ENCODE results near the gene RAP2B. TPM values are rescaled to one million over a fixed set of nuclear protein-coding genes. Genes with fewer than 3 reads are reported as not detected.

RAP2B gene
- total and polyA plus RNA-seq, 2 donors (not counting 1 experiment from before 2014, with no cell fraction given): 8.7 to 27.1 TPM

GRCh38 chr3:153216928-153217327, 54.9 kb downstream of the RAP2B start:
- Histone ChIP-seq H3K4me3 (replicated peaks in 1 of 4; ENCODE audit: control extremely low read depth in 1 of 4, insufficient read depth in 1 of 4, low read depth in 3 of 4, low read length in 4 of 4) (no peak overlapping the region), H3K4me1 (ENCODE audit: control insufficient read depth, extremely low read depth, insufficient read depth, low read length) (peaks cover 8% of the 10 kb centered on the region), H3K9ac (ENCODE audit: insufficient read depth, low read length) (no peak overlapping the region), H3K27ac (ENCODE audit: insufficient read depth, low read length) (no peak overlapping the region), H4K20me1 (ENCODE audit: control insufficient read depth, extremely low read depth, insufficient read depth, low read length) (no peaks in the 10 kb centered on the region), H3K9me3 (ENCODE audit: control insufficient read depth, insufficient read depth, low read depth, low read length) (no peaks in the 10 kb centered on the region), H2AFZ (ENCODE audit: low read length) (no peak overlapping the region), H3K36me3 (ENCODE audit: control insufficient read depth, insufficient read depth, low read length) (no peaks in the 10 kb centered on the region), H3K27me3 (ENCODE audit: control insufficient read depth, insufficient read depth, low read length) (no peaks in the 10 kb centered on the region), H3K4me2 (ENCODE audit: extremely low read depth, insufficient read depth, low read length) (no peak overlapping the region), H3K79me2 (ENCODE audit: control insufficient read depth, insufficient read depth, low read length) (no peaks in the 10 kb centered on the region)
- no peak for DNase-seq (ENCODE audit: low read depth in 2 of 2)
- no peak for TF ChIP-seq CTCF (conservative IDR thresholded peaks at IDR 0.05 in 1 of 2, IDR thresholded peaks at IDR 0.05 in 1 of 2; ENCODE audit: low read depth in 1 of 2, low read length in 2 of 2)
- no peak for TF ChIP-seq EZH2 (IDR thresholded peaks at IDR 0.05; ENCODE audit: low read length, missing control alignments)

GRCh38 chr3:153219146-153219545, 57.1 kb downstream of the RAP2B start:
- Histone ChIP-seq H3K4me1 (ENCODE audit: control insufficient read depth, extremely low read depth, insufficient read depth, low read length) (peaks cover 11% of the 10 kb centered on the region), H3K9me3 (ENCODE audit: control insufficient read depth, insufficient read depth, low read depth, low read length) (no peaks in the 10 kb centered on the region), H3K9ac (ENCODE audit: insufficient read depth, low read length) (no peak overlapping the region), H3K36me3 (ENCODE audit: control insufficient read depth, insufficient read depth, low read length) (no peaks in the 10 kb centered on the region), H4K20me1 (ENCODE audit: control insufficient read depth, extremely low read depth, insufficient read depth, low read length) (no peaks in the 10 kb centered on the region), H3K79me2 (ENCODE audit: control insufficient read depth, insufficient read depth, low read length) (no peaks in the 10 kb centered on the region), H3K4me3 (replicated peaks in 1 of 4; ENCODE audit: control extremely low read depth in 1 of 4, insufficient read depth in 1 of 4, low read depth in 3 of 4, low read length in 4 of 4) (no peak overlapping the region), H3K4me2 (ENCODE audit: extremely low read depth, insufficient read depth, low read length) (no peak overlapping the region), H3K27ac (ENCODE audit: insufficient read depth, low read length) (no peak overlapping the region), H2AFZ (ENCODE audit: low read length) (no peak overlapping the region), H3K27me3 (ENCODE audit: control insufficient read depth, insufficient read depth, low read length) (no peaks in the 10 kb centered on the region)
- peak in 1 of 2 donors; percentile 66 for DNase-seq (ENCODE audit: low read depth in 2 of 2)
- TF ChIP-seq EZH2 (IDR thresholded peaks at IDR 0.05; ENCODE audit: low read length, missing control alignments): no peak
- no peak for TF ChIP-seq CTCF (conservative IDR thresholded peaks at IDR 0.05 in 1 of 2, IDR thresholded peaks at IDR 0.05 in 1 of 2; ENCODE audit: low read depth in 1 of 2, low read length in 2 of 2)
